OCI-M1 (cell line): ENCODE measurements around the gene UCHL1.

ENCODE experiments used
- DNase-seq: peaks from one replicate; lab custom pipeline; 2025; lab: John Stamatoyannopoulos, UW

The UCHL1 gene

GRCh38 chr4:41256740-41257256 lies at the start of gene UCHL1:
UCHL1 (plus strand) TSS chr4:41256928; CDS start chr4:41256977, 49 bp downstream.
- no peak for DNase-seq

DNA sequence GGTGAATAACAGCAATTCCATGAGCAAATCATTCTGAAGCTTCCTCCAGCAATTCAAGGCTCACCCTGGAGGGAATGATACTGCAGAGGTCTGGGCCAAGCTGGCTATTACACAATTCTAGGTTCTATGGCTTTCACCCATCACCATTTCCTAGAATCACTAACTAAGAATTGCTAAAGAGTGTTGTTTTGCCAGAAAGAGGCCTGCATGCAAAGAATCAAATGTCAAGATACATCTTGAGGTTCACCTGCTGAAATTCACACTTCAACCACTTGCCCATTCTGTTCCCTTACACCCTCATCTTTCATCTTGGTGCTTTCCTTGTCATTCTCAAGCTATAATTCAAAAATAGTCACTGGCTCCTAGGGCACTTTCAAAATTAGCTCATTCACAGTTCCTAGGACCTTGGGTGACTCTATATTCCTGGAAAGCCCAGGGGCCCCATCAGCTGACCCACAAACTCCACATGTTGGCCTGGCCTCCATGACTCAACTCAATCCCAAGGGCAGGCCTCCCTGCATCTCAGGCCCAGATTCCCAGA lies 49.4 kb upstream of the UCHL1 start:
- DNase-seq = peak; percentile 20

GRCh38 chr4:41209187-41209586 lies 47.5 kb upstream of the UCHL1 start:
- peak; percentile 19 for DNase-seq

DNA sequence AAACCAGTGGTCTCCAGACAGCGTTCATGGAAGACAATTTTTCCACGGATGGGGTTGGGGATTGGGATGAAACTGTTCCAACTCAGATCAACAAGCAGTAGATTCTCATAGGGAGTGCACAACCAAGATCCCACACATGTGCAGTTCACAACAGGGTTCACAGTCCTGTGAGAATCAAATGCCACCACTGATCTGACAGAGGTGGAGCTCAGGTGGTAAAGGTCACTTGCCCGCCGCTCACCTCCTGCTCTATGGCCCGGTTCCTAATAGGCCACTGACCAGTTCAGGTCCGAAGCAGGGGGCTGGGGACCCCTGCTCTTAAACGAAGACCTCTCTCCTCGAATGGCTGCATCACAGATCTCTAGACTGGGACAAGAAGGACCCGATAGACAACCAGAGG lies 46.8 kb upstream of the UCHL1 start:
- DNase-seq = no peak

DNA sequence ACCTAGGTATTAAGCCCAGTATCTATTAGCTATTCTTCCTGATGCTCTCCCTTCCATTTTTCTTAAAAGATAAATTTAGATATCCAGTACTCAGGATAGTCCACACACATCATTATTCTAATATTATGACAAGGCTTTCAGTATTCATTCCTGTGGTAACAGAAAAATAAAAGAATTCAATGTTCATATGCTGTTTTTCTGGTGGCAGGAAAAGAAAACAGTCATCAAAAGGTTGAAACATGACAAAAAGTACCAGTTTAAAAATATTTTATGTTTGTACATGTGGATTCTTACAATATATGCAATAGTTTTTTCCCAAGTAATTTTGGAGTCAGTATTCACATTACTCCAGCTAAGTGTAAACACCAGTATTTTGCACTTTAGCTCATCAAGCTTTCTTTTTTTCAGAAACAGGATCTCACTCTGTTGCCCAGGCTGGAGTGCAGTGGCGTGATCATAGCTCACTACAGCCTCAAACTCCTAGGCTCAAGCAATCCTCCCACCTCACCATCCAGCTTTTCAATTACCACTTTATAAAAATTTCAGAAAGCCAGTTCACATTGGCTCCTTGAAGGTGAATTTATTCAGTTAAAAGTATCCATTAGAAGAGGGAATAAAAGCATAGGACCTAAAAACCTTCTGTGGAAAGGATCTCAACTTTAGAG lies 44.6 kb upstream of the UCHL1 start:
- DNase-seq = no peak

GRCh38 chr4:41212616-41213203 lies 44.0 kb upstream of the UCHL1 start:
- no peak for DNase-seq

GRCh38 chr4:41213625-41214135 lies 43.0 kb upstream of the UCHL1 start:
- DNase-seq = no peak

- DNase-seq = no peak
Measured at GRCh38 chr4:41214136-41214824, 42.4 kb upstream of the UCHL1 start, which contains the start of gene APBB2. APBB2 (minus strand) TSS chr4:41214542; CDS start chr4:41033254, 181,288 bp downstream.

DNA sequence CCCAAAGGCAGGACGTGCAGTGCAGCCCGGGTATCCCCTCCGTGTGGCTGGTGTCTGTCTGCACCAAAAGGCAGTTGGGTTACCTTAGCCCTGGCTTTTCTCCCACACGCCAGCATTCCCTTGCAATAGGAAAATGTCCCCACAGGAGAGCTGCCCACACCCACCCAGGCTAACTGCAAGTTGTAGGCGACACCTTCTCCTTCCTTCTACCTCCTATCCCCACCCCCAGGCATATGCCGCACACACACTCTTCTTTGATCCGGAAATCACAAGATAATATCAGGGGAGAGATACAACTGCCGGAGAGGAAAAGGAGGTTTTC lies 41.9 kb upstream of the UCHL1 start:
- DNase-seq = no peak

GRCh38 chr4:41215155-41215554 lies 41.6 kb upstream of the UCHL1 start:
- DNase-seq = no peak

DNA sequence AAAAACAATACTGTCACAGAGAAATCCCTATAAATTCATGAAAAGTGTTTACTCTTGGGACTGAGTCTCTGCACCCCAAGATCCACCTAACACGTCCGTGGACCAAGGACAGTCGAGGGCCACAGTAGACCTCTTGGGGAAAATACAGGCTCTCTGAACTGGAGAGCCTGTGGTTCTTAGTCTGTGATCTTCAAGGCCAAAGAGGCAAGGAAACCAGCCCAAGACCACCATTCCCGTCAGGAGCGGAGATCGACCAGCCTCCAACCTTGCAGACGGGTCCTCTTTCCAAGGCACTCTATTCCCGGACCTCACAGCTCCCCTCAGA lies 40.8 kb upstream of the UCHL1 start:
- no peak for DNase-seq

DNA sequence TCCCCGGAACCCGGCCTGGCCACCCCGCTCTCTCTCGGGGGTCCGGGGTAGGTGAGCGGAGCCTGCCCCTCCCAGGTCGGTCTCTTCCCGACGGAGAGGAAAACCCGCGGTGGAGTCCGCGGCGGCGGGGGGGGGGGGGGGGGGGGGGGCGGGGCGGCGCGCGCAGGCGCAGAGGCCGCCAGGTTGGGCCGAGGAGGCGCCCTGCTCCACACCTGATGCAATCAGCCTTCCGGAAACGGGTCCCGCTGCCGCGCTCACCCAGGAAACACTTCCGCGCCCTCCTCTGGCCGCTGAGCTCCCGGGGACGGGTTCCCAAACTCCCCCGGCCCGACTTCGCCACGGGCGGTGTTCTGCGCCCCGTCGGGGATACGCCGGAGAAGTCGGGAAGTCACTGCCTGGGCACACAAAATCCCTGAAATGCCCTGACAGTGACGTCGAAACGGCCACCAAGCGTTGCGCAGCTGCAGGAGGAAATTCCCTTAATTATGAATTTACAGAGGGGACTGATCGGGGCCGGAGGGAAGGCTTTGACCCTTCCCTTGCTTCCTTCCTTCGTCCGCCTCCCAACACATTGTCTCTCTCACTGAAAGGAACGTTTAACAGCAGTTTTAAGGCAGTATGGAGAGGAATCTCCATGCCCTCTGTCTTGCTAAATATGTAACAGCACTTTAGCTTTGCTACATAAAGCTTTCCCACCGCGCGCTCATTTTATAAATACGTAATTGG lies 40.3 kb upstream of the UCHL1 start:
- no peak for DNase-seq

DNA sequence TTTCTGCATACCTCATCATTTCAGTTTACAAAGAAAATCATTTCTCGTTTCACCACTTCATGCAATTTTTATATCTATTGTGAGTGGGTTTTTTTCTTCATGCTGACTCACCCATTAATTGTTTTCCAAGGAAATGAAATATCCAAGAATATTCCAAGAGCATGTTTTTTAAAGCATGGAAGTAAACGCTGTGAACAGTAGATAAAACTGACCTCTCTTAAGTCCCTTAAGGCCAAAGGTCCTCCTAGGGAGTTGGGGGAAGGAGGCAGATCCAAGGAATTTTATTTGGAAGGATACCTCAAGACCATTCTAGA lies 39.8 kb upstream of the UCHL1 start:
- DNase-seq = no peak

GRCh38 chr4:41217374-41217773 lies 39.4 kb upstream of the UCHL1 start:
- DNase-seq = no peak

DNA sequence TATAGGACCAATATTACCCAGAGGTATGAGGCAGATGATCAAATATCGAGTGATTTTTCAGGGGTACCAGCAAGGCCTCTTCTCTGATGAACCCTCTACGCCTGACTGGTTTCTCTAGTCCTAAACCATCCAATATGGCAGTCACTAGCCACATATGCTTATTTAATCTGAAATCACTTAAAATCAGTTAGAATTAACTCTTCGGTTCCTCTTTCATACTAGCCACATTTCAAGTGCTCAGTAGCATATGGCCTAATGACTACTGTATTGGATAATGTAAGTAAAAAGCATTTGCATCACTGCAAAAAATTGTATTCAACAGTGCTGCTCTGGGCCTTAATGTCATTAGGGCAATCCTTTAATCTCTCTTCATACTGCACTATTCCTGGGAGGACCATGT lies 38.0 kb upstream of the UCHL1 start:
- DNase-seq = no peak

GRCh38 chr4:41219421-41219950 lies 37.2 kb upstream of the UCHL1 start:
- no peak for DNase-seq

DNA sequence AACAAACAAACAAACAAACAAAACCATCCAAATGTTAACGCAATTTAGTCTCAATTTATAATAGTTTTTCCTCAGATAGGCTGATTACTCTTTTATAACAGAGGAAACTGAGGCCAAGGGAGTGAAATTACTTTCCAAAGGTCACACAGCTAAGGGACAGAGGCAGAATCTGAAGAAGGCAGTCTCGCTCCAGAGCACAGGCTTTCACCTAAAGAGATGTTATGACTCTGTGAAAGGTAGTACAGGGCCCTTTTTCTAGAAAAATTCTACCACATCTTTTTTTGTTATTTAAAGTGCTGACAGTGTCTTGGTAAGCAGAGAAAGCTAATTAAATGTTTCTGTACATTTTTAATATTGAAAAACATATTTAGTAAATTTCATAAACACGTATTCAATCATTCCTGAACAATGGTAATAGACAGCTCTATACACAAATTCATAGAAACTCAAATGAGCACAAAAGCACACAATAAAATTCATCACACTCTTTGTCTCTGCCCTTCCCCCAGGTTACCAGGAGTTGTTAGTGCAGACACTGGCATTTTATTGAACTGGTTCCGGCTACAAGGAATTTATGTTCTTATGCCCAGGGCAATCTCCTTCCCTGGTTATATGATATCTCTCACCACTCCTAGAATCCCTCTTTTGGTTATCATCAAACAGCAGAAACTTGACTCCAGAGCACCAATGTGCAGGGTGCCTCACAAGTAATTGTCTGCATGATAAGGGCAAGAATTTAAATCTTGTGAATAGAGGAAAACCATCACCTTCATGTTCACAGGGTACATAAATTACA lies 34.7 kb upstream of the UCHL1 start:
- DNase-seq = no peak

DNA sequence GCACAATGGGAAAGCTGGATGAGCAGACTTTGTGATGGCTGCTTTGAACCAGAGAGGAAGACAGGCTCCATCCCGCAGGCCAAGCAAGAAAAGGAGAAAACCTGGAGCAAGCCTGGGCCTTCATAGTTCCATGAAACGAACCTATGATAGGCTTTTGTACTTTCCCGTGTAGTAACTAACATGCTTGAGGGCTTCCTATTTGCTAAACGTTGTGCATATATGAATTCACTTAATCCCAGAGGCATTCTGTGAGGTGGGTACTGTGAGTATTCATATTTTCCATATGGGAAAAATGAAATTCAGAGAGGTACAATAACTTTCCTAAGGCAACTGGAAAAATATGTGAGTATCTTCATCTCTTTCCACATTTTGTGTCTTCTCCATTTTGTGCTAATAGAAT lies 28.8 kb upstream of the UCHL1 start:
- no peak for DNase-seq

GRCh38 chr4:41232406-41232805 lies 24.3 kb upstream of the UCHL1 start:
- DNase-seq = no peak

- no peak for DNase-seq
Measured at GRCh38 chr4:41232856-41233255, 23.9 kb upstream of the UCHL1 start.

- no peak for DNase-seq
Measured at GRCh38 chr4:41236032-41236431, 20.7 kb upstream of the UCHL1 start.
